OCI-LY1 (cell line): Measurements from ENCODE around the gene NRTN.
"Not testable (repeated sequence)": the region's sequence is repeated elsewhere in the genome, so short reads cannot be mapped to it uniquely, and the experiment has no call there.

Experiments
- EZH2 ChIP-seq: fragments of 200-600 bp; sonication (generic), shearing (Covaris generic); IDR thresholded peaks from 2 replicates; pipeline ENCODE4 v1.8.0; 2017; ENCODE audit warnings: borderline replicate concordance, mixed run types, mild to moderate bottlenecking, antibody characterized with exemption, low read length, moderate library complexity, mixed read lengths
- TF ChIP-seq, protein P1 (sequence below): fragments of 200-600 bp; sonication (generic), shearing (Covaris generic); IDR thresholded peaks from 2 replicates; pipeline ENCODE4 v1.5.1; 2017; ENCODE audit warnings: mild to moderate bottlenecking, antibody characterized with exemption, low read length, moderate library complexity, mixed read lengths

DNA sequence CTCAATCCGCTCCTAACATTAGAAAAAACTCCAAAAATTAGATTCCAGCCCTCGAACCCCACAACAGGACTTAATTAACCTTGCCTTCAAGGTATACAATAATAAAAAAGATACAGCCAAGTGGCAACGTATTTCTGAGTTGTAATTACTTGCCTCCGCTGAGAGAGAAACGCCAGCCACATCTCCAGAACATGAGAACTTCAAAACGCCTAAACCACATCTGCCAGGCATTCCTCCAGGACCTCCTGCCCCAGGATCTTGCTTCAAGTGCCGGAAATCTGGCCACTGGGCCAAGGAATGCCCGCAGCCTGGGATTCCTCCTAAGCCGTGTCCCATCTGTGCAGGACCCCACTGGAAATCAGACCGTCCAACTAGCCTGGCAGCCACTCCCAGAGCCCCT is 49.3 kb downstream of the NRTN start:
- TF ChIP-seq, protein P1, sequence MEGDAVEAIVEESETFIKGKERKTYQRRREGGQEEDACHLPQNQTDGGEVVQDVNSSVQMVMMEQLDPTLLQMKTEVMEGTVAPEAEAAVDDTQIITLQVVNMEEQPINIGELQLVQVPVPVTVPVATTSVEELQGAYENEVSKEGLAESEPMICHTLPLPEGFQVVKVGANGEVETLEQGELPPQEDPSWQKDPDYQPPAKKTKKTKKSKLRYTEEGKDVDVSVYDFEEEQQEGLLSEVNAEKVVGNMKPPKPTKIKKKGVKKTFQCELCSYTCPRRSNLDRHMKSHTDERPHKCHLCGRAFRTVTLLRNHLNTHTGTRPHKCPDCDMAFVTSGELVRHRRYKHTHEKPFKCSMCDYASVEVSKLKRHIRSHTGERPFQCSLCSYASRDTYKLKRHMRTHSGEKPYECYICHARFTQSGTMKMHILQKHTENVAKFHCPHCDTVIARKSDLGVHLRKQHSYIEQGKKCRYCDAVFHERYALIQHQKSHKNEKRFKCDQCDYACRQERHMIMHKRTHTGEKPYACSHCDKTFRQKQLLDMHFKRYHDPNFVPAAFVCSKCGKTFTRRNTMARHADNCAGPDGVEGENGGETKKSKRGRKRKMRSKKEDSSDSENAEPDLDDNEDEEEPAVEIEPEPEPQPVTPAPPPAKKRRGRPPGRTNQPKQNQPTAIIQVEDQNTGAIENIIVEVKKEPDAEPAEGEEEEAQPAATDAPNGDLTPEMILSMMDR, result not testable (repeated sequence)
- not testable (repeated sequence) for TF ChIP-seq EZH2
